ENCODE results near the gene SERTAD1. TPM values are rescaled to one million over a fixed set of nuclear protein-coding genes. Genes with fewer than 3 reads are reported as not detected.

The SERTAD1 gene
- total and polyA plus RNA-seq, 2 of the 8 experiments (the other 6 are each of a cell fraction or from before 2014, with no cell fraction given): 5.4 to 6.6 TPM

DNA sequence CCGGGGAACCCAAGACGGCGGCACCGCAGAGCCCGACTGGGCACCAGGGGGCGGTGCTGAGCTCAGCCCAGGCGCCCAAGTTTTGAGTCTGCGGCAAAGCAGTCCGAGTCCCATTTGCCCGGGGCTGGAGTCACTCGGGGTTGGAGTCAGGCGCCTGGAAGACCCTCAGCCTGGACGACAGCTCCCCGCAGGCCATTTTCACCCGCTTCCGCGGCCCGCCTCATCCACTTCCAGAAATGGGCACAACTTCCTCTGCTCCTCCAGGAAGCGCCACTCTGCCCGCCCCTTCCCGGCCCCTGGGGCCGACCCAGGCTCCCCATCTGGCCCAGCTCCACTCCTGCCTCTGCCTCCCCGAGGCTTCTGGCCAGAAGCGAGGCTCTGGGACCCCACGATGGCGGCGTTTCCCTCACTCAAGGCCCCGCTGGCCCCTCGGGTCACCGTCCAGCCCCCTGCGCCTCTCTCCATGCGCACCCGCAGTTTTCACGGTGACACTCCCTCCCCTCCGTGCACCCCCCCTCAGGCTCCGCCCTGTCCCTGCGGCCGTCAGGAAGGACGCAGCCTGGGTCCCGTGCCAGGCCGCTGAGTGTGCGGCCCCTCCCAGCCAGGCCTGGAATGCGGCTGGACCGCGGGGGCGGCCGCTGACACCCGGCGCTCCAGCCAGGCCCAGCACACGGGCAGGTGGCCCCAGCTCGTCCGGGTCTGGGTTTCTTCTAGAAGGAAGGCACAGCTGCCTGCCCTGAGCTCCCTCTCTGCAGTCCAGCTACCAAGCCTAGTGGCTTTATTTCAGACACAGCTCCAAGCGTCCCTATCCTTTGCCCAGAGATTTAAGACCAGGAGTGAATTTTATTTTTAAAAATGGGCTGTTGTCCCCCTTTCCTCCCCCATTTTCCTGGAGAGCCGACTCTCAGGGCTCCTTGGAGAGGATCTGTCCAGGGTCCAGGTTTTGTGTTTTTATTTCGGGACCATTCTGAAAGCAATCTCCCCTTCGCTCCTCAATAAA is 4.7 kb downstream of the SERTAD1 start (continued):
- TF ChIP-seq, protein P1, sequence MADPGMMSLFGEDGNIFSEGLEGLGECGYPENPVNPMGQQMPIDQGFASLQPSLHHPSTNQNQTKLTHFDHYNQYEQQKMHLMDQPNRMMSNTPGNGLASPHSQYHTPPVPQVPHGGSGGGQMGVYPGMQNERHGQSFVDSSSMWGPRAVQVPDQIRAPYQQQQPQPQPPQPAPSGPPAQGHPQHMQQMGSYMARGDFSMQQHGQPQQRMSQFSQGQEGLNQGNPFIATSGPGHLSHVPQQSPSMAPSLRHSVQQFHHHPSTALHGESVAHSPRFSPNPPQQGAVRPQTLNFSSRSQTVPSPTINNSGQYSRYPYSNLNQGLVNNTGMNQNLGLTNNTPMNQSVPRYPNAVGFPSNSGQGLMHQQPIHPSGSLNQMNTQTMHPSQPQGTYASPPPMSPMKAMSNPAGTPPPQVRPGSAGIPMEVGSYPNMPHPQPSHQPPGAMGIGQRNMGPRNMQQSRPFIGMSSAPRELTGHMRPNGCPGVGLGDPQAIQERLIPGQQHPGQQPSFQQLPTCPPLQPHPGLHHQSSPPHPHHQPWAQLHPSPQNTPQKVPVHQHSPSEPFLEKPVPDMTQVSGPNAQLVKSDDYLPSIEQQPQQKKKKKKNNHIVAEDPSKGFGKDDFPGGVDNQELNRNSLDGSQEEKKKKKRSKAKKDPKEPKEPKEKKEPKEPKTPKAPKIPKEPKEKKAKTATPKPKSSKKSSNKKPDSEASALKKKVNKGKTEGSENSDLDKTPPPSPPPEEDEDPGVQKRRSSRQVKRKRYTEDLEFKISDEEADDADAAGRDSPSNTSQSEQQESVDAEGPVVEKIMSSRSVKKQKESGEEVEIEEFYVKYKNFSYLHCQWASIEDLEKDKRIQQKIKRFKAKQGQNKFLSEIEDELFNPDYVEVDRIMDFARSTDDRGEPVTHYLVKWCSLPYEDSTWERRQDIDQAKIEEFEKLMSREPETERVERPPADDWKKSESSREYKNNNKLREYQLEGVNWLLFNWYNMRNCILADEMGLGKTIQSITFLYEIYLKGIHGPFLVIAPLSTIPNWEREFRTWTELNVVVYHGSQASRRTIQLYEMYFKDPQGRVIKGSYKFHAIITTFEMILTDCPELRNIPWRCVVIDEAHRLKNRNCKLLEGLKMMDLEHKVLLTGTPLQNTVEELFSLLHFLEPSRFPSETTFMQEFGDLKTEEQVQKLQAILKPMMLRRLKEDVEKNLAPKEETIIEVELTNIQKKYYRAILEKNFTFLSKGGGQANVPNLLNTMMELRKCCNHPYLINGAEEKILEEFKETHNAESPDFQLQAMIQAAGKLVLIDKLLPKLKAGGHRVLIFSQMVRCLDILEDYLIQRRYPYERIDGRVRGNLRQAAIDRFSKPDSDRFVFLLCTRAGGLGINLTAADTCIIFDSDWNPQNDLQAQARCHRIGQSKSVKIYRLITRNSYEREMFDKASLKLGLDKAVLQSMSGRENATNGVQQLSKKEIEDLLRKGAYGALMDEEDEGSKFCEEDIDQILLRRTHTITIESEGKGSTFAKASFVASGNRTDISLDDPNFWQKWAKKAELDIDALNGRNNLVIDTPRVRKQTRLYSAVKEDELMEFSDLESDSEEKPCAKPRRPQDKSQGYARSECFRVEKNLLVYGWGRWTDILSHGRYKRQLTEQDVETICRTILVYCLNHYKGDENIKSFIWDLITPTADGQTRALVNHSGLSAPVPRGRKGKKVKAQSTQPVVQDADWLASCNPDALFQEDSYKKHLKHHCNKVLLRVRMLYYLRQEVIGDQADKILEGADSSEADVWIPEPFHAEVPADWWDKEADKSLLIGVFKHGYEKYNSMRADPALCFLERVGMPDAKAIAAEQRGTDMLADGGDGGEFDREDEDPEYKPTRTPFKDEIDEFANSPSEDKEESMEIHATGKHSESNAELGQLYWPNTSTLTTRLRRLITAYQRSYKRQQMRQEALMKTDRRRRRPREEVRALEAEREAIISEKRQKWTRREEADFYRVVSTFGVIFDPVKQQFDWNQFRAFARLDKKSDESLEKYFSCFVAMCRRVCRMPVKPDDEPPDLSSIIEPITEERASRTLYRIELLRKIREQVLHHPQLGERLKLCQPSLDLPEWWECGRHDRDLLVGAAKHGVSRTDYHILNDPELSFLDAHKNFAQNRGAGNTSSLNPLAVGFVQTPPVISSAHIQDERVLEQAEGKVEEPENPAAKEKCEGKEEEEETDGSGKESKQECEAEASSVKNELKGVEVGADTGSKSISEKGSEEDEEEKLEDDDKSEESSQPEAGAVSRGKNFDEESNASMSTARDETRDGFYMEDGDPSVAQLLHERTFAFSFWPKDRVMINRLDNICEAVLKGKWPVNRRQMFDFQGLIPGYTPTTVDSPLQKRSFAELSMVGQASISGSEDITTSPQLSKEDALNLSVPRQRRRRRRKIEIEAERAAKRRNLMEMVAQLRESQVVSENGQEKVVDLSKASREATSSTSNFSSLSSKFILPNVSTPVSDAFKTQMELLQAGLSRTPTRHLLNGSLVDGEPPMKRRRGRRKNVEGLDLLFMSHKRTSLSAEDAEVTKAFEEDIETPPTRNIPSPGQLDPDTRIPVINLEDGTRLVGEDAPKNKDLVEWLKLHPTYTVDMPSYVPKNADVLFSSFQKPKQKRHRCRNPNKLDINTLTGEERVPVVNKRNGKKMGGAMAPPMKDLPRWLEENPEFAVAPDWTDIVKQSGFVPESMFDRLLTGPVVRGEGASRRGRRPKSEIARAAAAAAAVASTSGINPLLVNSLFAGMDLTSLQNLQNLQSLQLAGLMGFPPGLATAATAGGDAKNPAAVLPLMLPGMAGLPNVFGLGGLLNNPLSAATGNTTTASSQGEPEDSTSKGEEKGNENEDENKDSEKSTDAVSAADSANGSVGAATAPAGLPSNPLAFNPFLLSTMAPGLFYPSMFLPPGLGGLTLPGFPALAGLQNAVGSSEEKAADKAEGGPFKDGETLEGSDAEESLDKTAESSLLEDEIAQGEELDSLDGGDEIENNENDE (IDR thresholded peaks at IDR 0.05; ENCODE audit: insufficient replicate concordance, low read length): no peak
- TF ChIP-seq BACH1 (IDR thresholded peaks at IDR 0.05; ENCODE audit: low read length) (0 out of 2 replicates have a peak, but pooled peaks have one; percentile 34), TAF7 (optimal IDR thresholded peaks at IDR 0.05; ENCODE audit: borderline replicate concordance, low read depth, low read length) (no peak), ZNF274 (IDR thresholded peaks at IDR 0.05; ENCODE audit: borderline replicate concordance, extremely low read depth, low read length) (no peak), PHF8 (conservative IDR thresholded peaks at IDR 0.05; ENCODE audit: low read depth, low read length) (peak; percentile 70; the same call in 1 of the 2 replicates), KDM4A (IDR thresholded peaks at IDR 0.05; ENCODE audit: low read depth, low read length, severe bottlenecking) (peak; percentile 65), CBX8 (IDR thresholded peaks at IDR 0.05; ENCODE audit: borderline replicate concordance, low read depth, low read length) (no peak), CBX5 (IDR thresholded peaks at IDR 0.05; ENCODE audit: low read depth, low read length) (no peak), SIRT6 (IDR thresholded peaks at IDR 0.05; ENCODE audit: low read length) (no peak)
